Measurements from ENCODE around the gene NUDT5. TPM values are rescaled to one million over a fixed set of nuclear protein-coding genes. Genes with fewer than 3 reads are reported as not detected.
"Not testable (repeated sequence)": the region's sequence is repeated elsewhere in the genome, so short reads cannot be mapped to it uniquely, and the experiment has no call there.

The NUDT5 gene
- polyA plus RNA-seq, result 10 to 100 TPM; 58.3 to 69.4 (median 59.6) TPM

DNA sequence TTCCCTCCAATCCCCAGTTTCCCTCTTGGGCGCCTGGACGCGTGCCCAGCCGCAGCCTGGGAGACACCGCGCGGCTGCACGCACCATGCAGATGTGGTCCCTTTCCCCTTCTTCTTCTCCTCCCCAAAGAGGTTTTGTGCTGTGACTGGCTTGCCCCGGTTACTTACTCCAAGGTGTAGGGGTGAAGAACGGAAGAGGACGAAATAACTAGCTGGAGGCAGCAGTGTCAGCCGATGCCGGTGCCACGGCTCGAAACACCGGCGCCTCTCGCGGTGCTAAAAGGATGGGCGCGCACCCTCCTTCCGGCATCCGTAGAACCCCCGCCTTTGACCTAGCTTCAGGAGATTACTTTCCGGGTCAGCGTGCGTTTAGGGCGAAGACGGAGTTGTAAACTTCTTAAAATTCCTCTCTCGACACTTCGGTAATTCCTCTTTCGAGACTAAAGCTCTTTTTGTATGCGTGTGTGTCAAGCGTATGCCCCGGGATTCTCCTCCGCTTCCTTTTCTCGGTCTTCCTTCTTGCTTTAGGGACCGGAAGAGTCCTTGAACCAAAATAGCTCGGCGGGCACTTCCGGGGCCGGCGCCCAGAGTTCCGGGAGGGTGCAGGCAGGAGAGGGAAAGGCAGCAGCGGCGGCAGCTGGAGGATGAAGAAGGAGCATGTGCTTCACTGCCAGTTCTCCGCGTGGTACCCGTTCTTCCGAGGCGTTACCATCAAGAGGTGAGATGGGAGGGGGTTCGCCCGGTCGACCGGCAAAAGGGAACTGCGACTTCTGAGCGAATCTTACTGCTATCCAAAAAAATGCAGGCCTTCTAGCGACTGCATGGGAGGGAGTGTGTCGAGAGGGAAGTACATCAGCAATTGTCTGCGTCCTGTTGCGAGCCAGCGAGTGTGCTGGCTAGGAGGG is at the start of gene NUDT5, which contains the start of gene CDC123:
NUDT5 (minus strand) TSS at position 289 of the 904 bp plus-strand sequence. CDS start 9,600 bp downstream, outside the sequence.
CDC123 (plus strand) TSS at position 586 of the 904 bp plus-strand sequence; CDS start at position 644, 58 bp downstream.
- peak within 1 kb of the TSS; percentile 94 to 100 (median 98) for H3K27ac Mint-ChIP-seq
- H3K9me3 Mint-ChIP-seq, result no peaks in the 10 kb centered on the region
- peak; percentile 81 to 84 (median 82) for DNase-seq
- peaks cover 0 to 8% (median 4%) of the 10 kb centered on the region in 3 donors for H3K36me3 Mint-ChIP-seq
- H3K27me3 Mint-ChIP-seq (ENCODE audit: low read depth in 3 of 3), result peaks cover 0 to 5% (median 0%) of the 10 kb centered on the region in 3 donors
- H3K4me3 Mint-ChIP-seq, result peak within 1 kb of the TSS; percentile 93 to 99 (median 98)
- peaks cover 49 to 70% of the 10 kb centered on the region in 2 donors for H3K4me1 Mint-ChIP-seq

- peak overlapping the region in 1 of 5 donors; percentile 12 for H3K4me3 Mint-ChIP-seq
- H3K9me3 Mint-ChIP-seq, result no peaks in the 10 kb centered on the region
- H3K27ac Mint-ChIP-seq, result peak overlapping the region in 1 of 6 donors; percentile 19
- H3K4me1 Mint-ChIP-seq, result peaks cover 16 to 25% of the 10 kb centered on the region in 2 donors
- no peak for DNase-seq
- peaks cover 19 to 32% (median 19%) of the 10 kb centered on the region in 3 donors for H3K36me3 Mint-ChIP-seq
- H3K27me3 Mint-ChIP-seq (ENCODE audit: low read depth in 3 of 3), result peaks cover 0 to 2% (median 0%) of the 10 kb centered on the region in 3 donors
These were observed 48.4 kb upstream of the NUDT5 start for GRCh38 chr10:12243864-12244620.

DNA sequence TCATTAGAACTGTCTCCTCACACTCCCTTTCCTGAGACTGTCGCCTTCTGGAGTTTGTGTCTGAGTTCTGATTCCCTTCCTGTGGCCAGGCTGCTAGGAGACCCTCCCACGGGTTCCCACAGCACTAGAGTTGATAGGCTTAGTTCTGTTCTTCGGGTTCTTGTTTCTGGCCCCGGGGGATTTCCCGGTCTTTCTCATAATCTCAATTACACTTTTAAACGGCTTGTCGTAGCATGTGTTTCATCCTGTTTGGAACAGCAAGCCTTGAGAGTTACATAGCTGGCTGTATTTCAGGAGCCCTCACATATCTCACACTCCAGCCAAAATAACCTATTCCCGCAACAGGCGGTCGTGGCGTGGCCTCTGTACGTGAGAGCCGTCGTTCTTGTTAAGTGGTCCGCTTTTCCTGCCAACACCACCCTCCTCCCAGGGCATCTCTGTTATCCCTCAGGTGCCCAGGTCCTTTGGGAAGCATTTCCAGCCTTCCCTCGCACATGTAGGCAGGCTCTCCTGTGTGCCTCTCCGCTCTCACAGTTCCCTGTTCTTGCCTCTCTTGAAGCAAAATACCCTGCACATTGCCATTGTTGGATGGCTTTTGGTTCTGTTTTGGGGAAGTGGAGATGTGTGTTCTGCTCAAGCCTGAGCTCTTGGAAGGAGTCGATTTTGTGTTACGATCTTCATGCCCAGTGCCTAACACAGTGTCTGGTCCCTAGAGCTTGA is 46.3 kb upstream of the NUDT5 start:
- Mint-ChIP-seq H3K36me3 (peaks cover 22 to 38% (median 24%) of the 10 kb centered on the region in 3 donors), H3K9me3 (no peaks in the 10 kb centered on the region), H3K27ac (peak overlapping the region in 4 of 6 donors; percentile 32 to 80 (median 52)), H3K4me1 (peaks cover 16 to 25% of the 10 kb centered on the region in 2 donors), H3K4me3 (no peak overlapping the region), H3K27me3 (ENCODE audit: low read depth in 3 of 3) (no peaks in the 10 kb centered on the region)
- DNase-seq, result no peak

GRCh38 chr10:12238821-12239220 is 43.1 kb upstream of the NUDT5 start:
- H3K36me3 Mint-ChIP-seq, result peaks cover 25 to 40% (median 26%) of the 10 kb centered on the region in 3 donors
- no peak overlapping the region for H3K27ac Mint-ChIP-seq
- H3K4me3 Mint-ChIP-seq, result no peak overlapping the region
- peaks cover 16 to 21% of the 10 kb centered on the region in 2 donors for H3K4me1 Mint-ChIP-seq
- no peaks in the 10 kb centered on the region for H3K9me3 Mint-ChIP-seq
- DNase-seq, result no peak
- H3K27me3 Mint-ChIP-seq (ENCODE audit: low read depth in 3 of 3), result no peaks in the 10 kb centered on the region

DNA sequence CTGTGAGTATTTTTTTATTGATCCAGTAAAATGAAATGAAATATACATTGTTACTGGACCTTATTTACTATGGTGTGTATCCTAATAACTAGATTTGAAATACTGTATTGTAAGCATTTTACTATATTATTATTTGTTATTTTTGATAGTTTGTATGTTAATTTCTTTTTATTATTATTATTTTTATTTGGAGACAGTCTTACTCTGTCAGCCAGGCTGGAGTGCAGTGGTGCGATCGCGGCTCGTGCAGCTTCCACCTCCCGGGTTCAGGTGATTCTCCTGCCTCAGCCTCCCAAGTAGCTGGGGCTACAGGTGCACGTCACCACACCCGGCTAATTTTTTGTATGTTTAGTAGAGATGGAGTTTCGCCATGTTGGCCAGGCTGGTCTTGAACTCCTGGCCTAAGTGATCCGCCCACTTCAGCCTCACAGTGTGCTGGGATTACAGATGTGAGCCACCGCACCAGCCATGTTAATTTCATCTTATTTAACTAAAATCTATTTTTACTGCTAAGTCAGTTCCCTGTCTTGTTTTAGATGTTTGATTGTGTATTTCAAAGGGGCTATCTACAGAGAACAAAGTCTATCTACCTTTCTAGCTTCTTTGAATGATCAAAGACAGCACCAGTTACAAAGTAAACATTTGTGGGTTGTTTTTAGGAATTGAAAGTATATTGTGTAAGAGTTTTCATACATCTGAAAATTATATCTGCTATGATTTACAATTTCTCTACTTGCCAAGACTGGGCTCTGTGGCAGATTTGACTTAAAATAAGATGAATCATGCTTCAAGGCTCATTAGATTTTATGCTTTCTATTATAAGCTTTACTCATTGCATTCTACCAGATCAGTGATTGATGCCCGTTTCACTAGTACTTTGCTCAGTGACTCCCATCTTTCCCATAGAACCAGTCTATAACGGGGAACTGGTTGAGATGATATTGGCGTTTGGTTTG is 41.9 kb upstream of the NUDT5 start:
- no peak overlapping the region for H3K4me3 Mint-ChIP-seq
- H3K36me3 Mint-ChIP-seq, result peaks cover 23 to 37% (median 26%) of the 10 kb centered on the region in 3 donors
- H3K27ac Mint-ChIP-seq, result no peak overlapping the region
- H3K4me1 Mint-ChIP-seq, result peaks cover 14 to 16% of the 10 kb centered on the region in 2 donors
- no peaks in the 10 kb centered on the region for H3K27me3 Mint-ChIP-seq (ENCODE audit: low read depth in 3 of 3)
- H3K9me3 Mint-ChIP-seq, result no peaks in the 10 kb centered on the region
- DNase-seq, result no peak

DNA sequence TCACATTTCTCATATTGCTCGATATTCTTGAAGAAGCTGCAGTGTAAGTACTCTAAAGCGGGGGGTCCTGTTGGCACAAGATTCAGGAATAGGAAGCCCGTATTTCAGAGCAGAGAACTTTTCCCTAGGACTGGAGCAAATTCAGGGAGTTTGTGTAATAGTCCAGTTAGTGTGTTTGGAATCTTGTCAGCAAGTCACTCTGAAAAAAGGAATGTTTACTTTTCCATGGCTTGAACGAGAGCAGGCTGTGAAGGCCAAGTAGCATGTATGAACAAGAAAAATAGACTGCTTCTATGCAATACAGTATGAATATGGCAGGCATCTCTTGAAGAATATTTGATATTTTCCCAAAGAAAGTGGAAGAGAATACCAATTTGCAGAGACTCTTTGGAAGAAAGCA is 40.1 kb upstream of the NUDT5 start:
- no peak overlapping the region for H3K27ac Mint-ChIP-seq
- H3K4me1 Mint-ChIP-seq, result no peaks in the 10 kb centered on the region
- DNase-seq, result no peak
- no peaks in the 10 kb centered on the region for H3K9me3 Mint-ChIP-seq
- H3K36me3 Mint-ChIP-seq, result peaks cover 28 to 41% (median 31%) of the 10 kb centered on the region in 3 donors
- no peaks in the 10 kb centered on the region for H3K27me3 Mint-ChIP-seq (ENCODE audit: low read depth in 3 of 3)
- H3K4me3 Mint-ChIP-seq, result no peak overlapping the region

DNA sequence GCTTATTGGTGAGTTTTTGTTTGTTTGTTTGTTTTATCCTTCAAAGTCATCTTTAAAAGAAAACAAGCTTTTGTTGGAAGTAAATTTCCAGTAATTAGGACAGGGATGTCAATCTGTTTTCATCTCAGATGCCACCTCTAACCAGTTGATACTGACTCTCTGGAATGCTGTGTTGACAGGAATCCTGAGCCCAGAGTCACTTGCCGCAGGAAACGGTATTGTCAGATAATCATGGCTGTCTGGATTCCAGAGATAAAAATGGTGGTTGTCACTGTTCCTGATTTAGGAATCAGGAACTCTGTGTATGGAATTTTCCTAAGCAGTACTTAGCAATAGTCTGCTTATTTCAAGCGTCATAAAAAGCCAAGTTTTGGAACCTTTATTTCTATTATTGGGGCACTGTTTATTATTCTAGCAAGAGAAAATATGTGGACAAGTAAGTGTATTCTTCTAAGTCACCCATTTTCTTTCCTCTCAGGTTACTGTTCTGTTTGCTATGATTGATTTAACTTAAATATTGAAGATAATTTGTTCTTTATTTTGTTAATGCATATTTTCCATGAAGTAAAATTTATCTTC is 39.5 kb upstream of the NUDT5 start:
- H3K36me3 Mint-ChIP-seq, result peaks cover 26 to 40% (median 29%) of the 10 kb centered on the region in 3 donors
- peak overlapping the region in 1 of 6 donors; percentile 53 for H3K27ac Mint-ChIP-seq
- no peak overlapping the region for H3K4me3 Mint-ChIP-seq
- H3K4me1 Mint-ChIP-seq, result no peaks in the 10 kb centered on the region
- no peaks in the 10 kb centered on the region for H3K9me3 Mint-ChIP-seq
- no peaks in the 10 kb centered on the region for H3K27me3 Mint-ChIP-seq (ENCODE audit: low read depth in 3 of 3)
- DNase-seq, result no peak

DNA sequence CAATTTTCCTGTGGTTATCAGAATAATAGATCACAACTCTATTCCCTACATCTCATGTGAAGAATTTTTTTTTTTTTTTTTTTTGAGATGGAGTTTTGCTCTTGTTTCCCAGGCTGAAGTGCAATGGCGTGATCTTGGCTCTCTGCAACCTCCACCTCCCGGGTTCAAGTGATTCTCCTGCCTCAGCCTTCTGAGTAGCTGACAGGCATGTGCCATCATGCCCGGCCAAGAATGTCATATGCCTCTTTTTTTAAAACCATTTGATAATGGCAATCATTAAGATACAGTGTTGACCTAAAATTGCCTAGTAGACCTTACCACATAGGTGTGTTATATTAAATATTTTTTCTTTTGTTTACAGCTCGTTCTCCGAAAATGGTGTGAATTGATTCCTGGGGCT is 39.0 kb upstream of the NUDT5 start:
- not testable (repeated sequence) for H3K27me3 Mint-ChIP-seq (ENCODE audit: low read depth in 3 of 3); H3K4me3 Mint-ChIP-seq; H3K4me1 Mint-ChIP-seq; DNase-seq; H3K9me3 Mint-ChIP-seq
- H3K27ac Mint-ChIP-seq, result peak overlapping the region in 1 of 6 donors; percentile 53
- H3K36me3 Mint-ChIP-seq, result peaks cover 25 to 39% (median 27%) of the 10 kb centered on the region in 3 donors

DNA sequence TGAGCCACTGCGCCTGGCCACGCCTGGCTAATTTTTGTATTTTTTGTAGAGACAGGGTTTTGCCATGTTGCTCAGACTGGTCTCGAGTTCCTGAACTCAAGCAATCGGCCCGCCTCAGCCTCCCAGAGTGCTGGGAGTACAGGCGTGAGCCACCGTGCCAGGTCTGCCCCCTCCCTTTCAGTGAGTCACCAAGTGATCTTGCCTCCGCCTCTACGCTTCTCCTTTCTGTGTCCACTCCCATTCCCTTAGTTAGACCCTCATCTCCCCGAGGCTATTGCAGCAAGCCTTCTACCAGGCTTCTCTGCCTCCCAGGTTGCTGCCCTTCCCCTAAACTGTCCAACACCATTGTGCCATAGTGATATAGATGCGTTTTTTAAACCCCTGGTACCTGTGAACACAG is 33.2 kb upstream of the NUDT5 start:
- peaks cover 2 to 4% of the 10 kb centered on the region in 2 donors for H3K4me1 Mint-ChIP-seq

GRCh38 chr10:12226438-12226837 is 30.7 kb upstream of the NUDT5 start:
- H3K36me3 Mint-ChIP-seq, result peaks cover 14 to 30% (median 17%) of the 10 kb centered on the region in 3 donors
- H3K4me1 Mint-ChIP-seq; H3K4me3 Mint-ChIP-seq; DNase-seq; H3K27me3 Mint-ChIP-seq (ENCODE audit: low read depth in 3 of 3); H3K27ac Mint-ChIP-seq; H3K9me3 Mint-ChIP-seq: not testable (repeated sequence)

More for the DNA sequence above, 33.2 kb upstream of the NUDT5 start:
- H3K36me3 Mint-ChIP-seq, result peaks cover 15 to 30% (median 21%) of the 10 kb centered on the region in 3 donors
- no peak for DNase-seq
- no peak overlapping the region for H3K4me3 Mint-ChIP-seq
- no peaks in the 10 kb centered on the region for H3K9me3 Mint-ChIP-seq
- H3K27ac Mint-ChIP-seq, result peak overlapping the region in 1 of 6 donors; percentile 20
- no peaks in the 10 kb centered on the region for H3K27me3 Mint-ChIP-seq (ENCODE audit: low read depth in 3 of 3)

DNA sequence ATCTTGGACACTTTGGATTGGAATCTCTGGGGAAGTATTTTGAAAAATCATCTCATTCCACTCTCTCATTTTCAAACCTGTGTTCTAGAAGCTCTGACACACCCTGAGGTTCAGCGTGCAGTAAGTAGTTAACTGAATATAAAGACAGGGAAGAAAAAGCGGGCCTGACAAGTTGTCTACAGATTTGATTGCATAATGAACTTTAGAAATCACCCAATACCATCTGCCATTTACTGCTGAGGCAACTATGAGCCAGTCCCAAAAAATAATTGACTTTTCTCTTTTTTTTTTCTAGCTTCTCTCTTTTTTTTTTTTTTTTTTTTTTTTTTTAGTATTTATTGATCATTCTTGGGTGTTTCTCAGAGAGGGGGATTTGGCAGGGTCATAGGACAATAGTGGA is 29.8 kb upstream of the NUDT5 start:
- Mint-ChIP-seq H3K27me3 (ENCODE audit: low read depth in 3 of 3) (no peaks in the 10 kb centered on the region), H3K27ac (no peak overlapping the region), H3K36me3 (peaks cover 13 to 26% (median 15%) of the 10 kb centered on the region in 3 donors), H3K4me1 (peaks cover 2 to 4% of the 10 kb centered on the region in 2 donors), H3K9me3 (no peaks in the 10 kb centered on the region), H3K4me3 (no peak overlapping the region)
- no peak for DNase-seq

Measured in immature natural killer cell (primary cell).